K562 (cell line): ENCODE measurements around the gene TBC1D17. TPM values are rescaled to one million over a fixed set of nuclear protein-coding genes. Genes with fewer than 3 reads are reported as not detected.

Experiments
- ATAC-seq: fragments of 200-7000 bp; cut with Tn5 transposase; 3 replicates; pipeline ENCODE4 v1.9.1; 2020; ENCODE audit warnings: moderate library complexity
- BruUV-seq: library from RNA; stranded (reverse); fragments of 400-500 nt; replicated peaks from 2 replicates; lab custom pipeline; 2021; lab: Mats Ljungman, UMichigan
- CTCF ChIA-PET: fragments of 300-600 bp; formaldehyde crosslinking; extraction: SDS; loops from one replicate; lab custom pipeline; 2021; ENCODE audit warnings: low intra/inter-chr PET ratio; lab: Yijun Ruan, JAX
- POLR2A ChIA-PET: fragments of 300-600, 350-650 bp; sonication (Branson Sonifier 250); formaldehyde crosslinking; extraction: SDS; loops from one replicate; lab custom pipeline; 2021; ENCODE audit warnings: antibody characterized with exemption, inconsistent platforms; lab: Yijun Ruan, JAX
- DNase-seq, 4 experiments: peaks; one replicate each; pipeline versions ENCODE4 v3.0.0 to v3.0.0-alpha.2; 2011 to 2018; ENCODE audit warnings: low spot score in 3 of 4, mixed read lengths in 3 of 4; ENCODE audit errors: extremely low read depth in 1 of 4
- FAIRE-seq: peaks from 2 replicates; lab custom pipeline; 2011; peaks lifted over from hg19 to GRCh38; lab: Jason Lieb, UNC
- H2AFZ ChIP-seq: 2 replicates; pipeline ENCODE4 v1.6.0; 2011; ENCODE audit warnings: low read depth, low read length, control low read depth, inconsistent platforms
- H3K27ac ChIP-seq: fragments of 200-600 bp; 3 replicates; pipeline ENCODE4 v1.8.0; 2011; ENCODE audit warnings: low read depth, mild to moderate bottlenecking, control low read depth, inconsistent platforms, low read length, moderate library complexity, mixed read lengths; ENCODE audit errors: extremely low read depth
- H3K27me3 ChIP-seq, 2 experiments: fragments of 300-600 bp in 1 of 2; 2 replicates in 1 of 2; 3 replicates in 1 of 2; pipeline versions ENCODE4 v1.6.0 to v1.8.0; 2011; ENCODE audit warnings: inconsistent platforms in 2 of 2, low read length in 2 of 2, mild to moderate bottlenecking in 1 of 2, mixed read lengths in 1 of 2, moderate library complexity in 1 of 2; ENCODE audit not compliant: control insufficient read depth in 2 of 2, insufficient read depth in 2 of 2
- H3K36me3 ChIP-seq: fragments of 300-600 bp; 3 replicates; pipeline ENCODE4 v1.8.0; 2011; ENCODE audit warnings: mild to moderate bottlenecking, low read length, inconsistent platforms; ENCODE audit not compliant: control insufficient read depth, insufficient read depth
- H3K4me1 ChIP-seq, 2 experiments: fragments of 200-600 bp in 1 of 2; replicated peaks in 1 of 2; 2 replicates in 1 of 2; 3 replicates in 1 of 2; pipeline versions ENCODE4 v1.5.1 to v1.8.0; 2011; ENCODE audit warnings: inconsistent platforms in 2 of 2, low read length in 2 of 2, mild to moderate bottlenecking in 1 of 2, mixed read lengths in 1 of 2, moderate library complexity in 1 of 2; ENCODE audit not compliant: control insufficient read depth in 2 of 2, insufficient read depth in 2 of 2
- H3K4me2 ChIP-seq: 2 replicates; pipeline ENCODE4 v1.6.1; 2011; ENCODE audit warnings: low read length, control low read depth, inconsistent platforms, mixed read lengths; ENCODE audit not compliant: insufficient read depth
- H3K4me3 ChIP-seq: fragments of 200-600 bp; sonication (generic), shearing (Covaris generic); 2 replicates; pipeline ENCODE4 v1.5.1; 2016; ENCODE audit warnings: control low read depth, inconsistent platforms
- H3K79me2 ChIP-seq: fragments of 200-600 bp; 3 replicates; pipeline ENCODE4 v1.8.0; 2011; ENCODE audit warnings: low read length, inconsistent platforms; ENCODE audit not compliant: control insufficient read depth, insufficient read depth
- H3K9ac ChIP-seq, 2 experiments: 2 replicates each; pipeline versions ENCODE4 v1.6.0 to v1.6.1; 2011; ENCODE audit warnings: low read depth in 2 of 2, low read length in 2 of 2, control low read depth in 1 of 2, inconsistent platforms in 1 of 2, mild to moderate bottlenecking in 1 of 2, mixed read lengths in 1 of 2; ENCODE audit not compliant: insufficient read depth in 1 of 2
- H3K9me1 ChIP-seq: one replicate; pipeline ENCODE4 v1.6.0; 2011; ENCODE audit warnings: inconsistent platforms, mild to moderate bottlenecking, low read length, moderate library complexity; ENCODE audit not compliant: control insufficient read depth, insufficient read depth
- H3K9me3 ChIP-seq: replicated peaks from 2 replicates; pipeline ENCODE4 v1.5.1; 2011; ENCODE audit warnings: low read depth, low read length, inconsistent platforms; ENCODE audit not compliant: control insufficient read depth, insufficient read depth
- H4K20me1 ChIP-seq: replicated peaks from 2 replicates; pipeline ENCODE4 v1.6.1; 2011; ENCODE audit warnings: low read length, inconsistent platforms, mixed read lengths; ENCODE audit not compliant: control insufficient read depth, insufficient read depth
- CREM ChIP-seq: IDR thresholded peaks from 2 replicates; pipeline ENCODE4 v1.6.1; 2014; ENCODE audit warnings: antibody characterized with exemption, low read depth
- FOXA3 ChIP-seq, 2 experiments: fragments of 450-650 bp in 1 of 2; sonication (generic) in 1 of 2; formaldehyde crosslinking; IDR thresholded peaks in 1 of 2; conservative IDR thresholded peaks in 1 of 2; 2 replicates each; pipeline versions ENCODE4 v1.4.0 to v1.8.0; 2020 to 2022; ENCODE audit warnings: mild to moderate bottlenecking in 2 of 2, missing genetic modification reagents in 1 of 2
- MED1 ChIP-seq: sonication (generic); formaldehyde crosslinking; IDR thresholded peaks from 2 replicates; pipeline ENCODE4 v1.8.1; 2023; ENCODE audit warnings: missing genetic modification reagents, borderline replicate concordance
- MEF2D ChIP-seq: conservative IDR thresholded peaks from 2 replicates; pipeline ENCODE4 v1.6.1; 2016; ENCODE audit warnings: low read depth, missing genetic modification characterization, missing compliant biosample characterization
- NCOA1 ChIP-seq: fragments of 450-650 bp; IDR thresholded peaks from 2 replicates; pipeline ENCODE4 v1.6.1; 2016; ENCODE audit warnings: low read depth
- NR3C1 ChIP-seq: sonication (generic); formaldehyde crosslinking; IDR thresholded peaks from 2 replicates; pipeline ENCODE4 v1.8.1; 2022; ENCODE audit warnings: missing genetic modification reagents
- POLR2G ChIP-seq: fragments of 200-400 bp; formaldehyde crosslinking; IDR thresholded peaks from 2 replicates; pipeline ENCODE4 v1.6.1; 2017; ENCODE audit warnings: low read depth, mild to moderate bottlenecking, antibody characterized with exemption, low read length, moderate library complexity
- SPI1 ChIP-seq: IDR thresholded peaks from 2 replicates; pipeline ENCODE4 v1.6.1; 2011; ENCODE audit warnings: low read depth, low read length, control low read depth, borderline replicate concordance
- STAT5B ChIP-seq: fragments of 250-450 bp; sonication (Bioruptor Pico); IDR thresholded peaks from 2 replicates; pipeline ENCODE4 v1.8.0; 2021; ENCODE audit warnings: mild to moderate bottlenecking, inconsistent platforms
- ZKSCAN3 ChIP-seq: fragments of 250-450 bp; sonication (Bioruptor Pico); IDR thresholded peaks from 2 replicates; pipeline ENCODE4 v1.4.0; 2020
- ZNF197 ChIP-seq: fragments of 200-800 bp; sonication (Bioruptor generic); IDR thresholded peaks from 2 replicates; pipeline ENCODE4 v1.6.1; 2016; ENCODE audit warnings: low read depth, missing genetic modification characterization, missing compliant biosample characterization
- WGBS: fragments of 100-300 bp; shearing (Covaris generic); methylation state at CpG from one replicate; pipeline ENCODE4 v1.1.6; 2016; ENCODE audit warnings: low coverage, mixed read lengths; ENCODE audit not compliant: insufficient coverage; ENCODE audit errors: missing lambda C conversion rate; 5-methylcytosine and 5-hydroxymethylcytosine counted together
- in situ Hi-C: fragments of 300-500 bp; cut with MboI; formaldehyde crosslinking; loops from 4 replicates; pipeline ENCODE4 v1.15.0; 2018; ENCODE audit warnings: inconsistent platforms, mixed read lengths
- intact Hi-C: fragments of 100-400 bp; cut with micrococcal nuclease; formaldehyde crosslinking; loops from 2 replicates; pipeline ENCODE4 v1.14.2; 2022
- polyA plus RNA-seq, 8 experiments: library from polyadenylated mRNA; depleted of rRNA in 4 of 8; stranded (reverse) in 5 of 8; unstranded in 3 of 8; fragments of >200 nt; fragmentation: Nextera tagmentation in 2 of 8; fragmentation: Illumina TruSeq in 1 of 8; extraction: Ambion mirVana in 2 of 8; extraction: Trizol in 1 of 8; gene quantifications; 2 replicates each; pipeline versions ENCODE4 v1.2.1 to v1.2.3, GENCODE V29; 2011 to 2014; ENCODE audit warnings: inconsistent platforms in 1 of 8, missing spikeins in 1 of 8
- total RNA-seq, 7 experiments: library from RNA; depleted of rRNA in 6 of 7; stranded (reverse); fragments of >200 nt in 6 of 7; fragmentation: Illumina TruSeq in 2 of 7; extraction: Trizol in 2 of 7; gene quantifications; 2 replicates each; pipeline versions ENCODE4 v1.2.1 to v1.2.3, GENCODE V29; 2011 to 2021; ENCODE audit warnings: low replicate concordance in 1 of 7
- TF ChIP-seq, protein P1 (sequence below): fragments of 250-450 bp; sonication (Bioruptor Pico); IDR thresholded peaks from 2 replicates; pipeline ENCODE4 v1.9.0; 2021; ENCODE audit warnings: mild to moderate bottlenecking, inconsistent platforms
- TF ChIP-seq, protein P2 (sequence below): sonication (generic); formaldehyde crosslinking; IDR thresholded peaks from 2 replicates; pipeline ENCODE4 v1.8.1; 2023; ENCODE audit warnings: mild to moderate bottlenecking, missing genetic modification reagents, moderate library complexity
- TF ChIP-seq, protein P3 (sequence below): fragments of 450-650 bp; IDR thresholded peaks from 2 replicates; pipeline ENCODE4 v1.6.1; 2016; ENCODE audit warnings: antibody characterized with exemption

Gene TBC1D17
- total and polyA plus RNA-seq, 9 of the 15 experiments (the other 6 are each of a cell fraction or from before 2014, with no cell fraction given), result 0.42 to 16.0 (median 3.8) TPM

- H2AFZ ChIP-seq, result no peak overlapping the region
- ChIA-PET CTCF (no interaction called here), POLR2A (interaction anchor here (0.6 to 13.2 kb wide), 6 partner anchors 11 to 31 kb away, joined by 3 to 105 read pairs (median 4); partner anchors contain the start of genes ATF5 and NUP62)
- no peaks in the 10 kb centered on the region for H3K9me1 ChIP-seq
- in situ Hi-C loops, result no loop called here
- WGBS, result 67% methylated on average over 21 of the region's 21 CpGs
- peaks cover 94% of the 10 kb centered on the region; the same call in 2 of the 3 replicates for H3K36me3 ChIP-seq
- H3K27me3 ChIP-seq, result no peaks in the 10 kb centered on the region
- no TSS peak for BruUV-seq
- peaks cover 47% of the 10 kb centered on the region for H4K20me1 ChIP-seq
- peak overlapping the region in 1 of 2 experiments; percentile 80; a peak in 2 of 4 replicates for H3K9ac ChIP-seq
- no peak for FAIRE-seq
- H3K4me2 ChIP-seq, result no peak overlapping the region
- peak overlapping the region; percentile 28; the same call in 1 of the 3 replicates for H3K27ac ChIP-seq
- peaks cover 0 to 22% of the 10 kb centered on the region in 2 experiments; a peak in 2 of 5 replicates for H3K4me1 ChIP-seq
- peak; percentile 85 for ATAC-seq
- H3K9me3 ChIP-seq, result no peaks in the 10 kb centered on the region
- intact Hi-C loops, result no loop called here
- H3K4me3 ChIP-seq, result no peak overlapping the region
- H3K79me2 ChIP-seq, result peaks cover 71% of the 10 kb centered on the region
- DNase-seq, result peak in 3 of 4 experiments; percentile 51 to 54 (median 52)
- TF ChIP-seq CREM (no peak), ZKSCAN3 (no peak), SPI1 (no peak), ZNF197 (no peak), FOXA3 (CRISPR knock-in tag; conservative IDR thresholded peaks at IDR 0.05 in 1 of 2, IDR thresholded peaks at IDR 0.05 in 1 of 2) (no peak), NCOA1 (no peak), POLR2G (peak; percentile 39), STAT5B (CRISPR knock-in tag) (no peak), MEF2D (tag) (no peak), MED1 (CRISPR knock-in tag) (no peak), NR3C1 (CRISPR knock-in tag) (no peak)
- TF ChIP-seq, protein P1, sequence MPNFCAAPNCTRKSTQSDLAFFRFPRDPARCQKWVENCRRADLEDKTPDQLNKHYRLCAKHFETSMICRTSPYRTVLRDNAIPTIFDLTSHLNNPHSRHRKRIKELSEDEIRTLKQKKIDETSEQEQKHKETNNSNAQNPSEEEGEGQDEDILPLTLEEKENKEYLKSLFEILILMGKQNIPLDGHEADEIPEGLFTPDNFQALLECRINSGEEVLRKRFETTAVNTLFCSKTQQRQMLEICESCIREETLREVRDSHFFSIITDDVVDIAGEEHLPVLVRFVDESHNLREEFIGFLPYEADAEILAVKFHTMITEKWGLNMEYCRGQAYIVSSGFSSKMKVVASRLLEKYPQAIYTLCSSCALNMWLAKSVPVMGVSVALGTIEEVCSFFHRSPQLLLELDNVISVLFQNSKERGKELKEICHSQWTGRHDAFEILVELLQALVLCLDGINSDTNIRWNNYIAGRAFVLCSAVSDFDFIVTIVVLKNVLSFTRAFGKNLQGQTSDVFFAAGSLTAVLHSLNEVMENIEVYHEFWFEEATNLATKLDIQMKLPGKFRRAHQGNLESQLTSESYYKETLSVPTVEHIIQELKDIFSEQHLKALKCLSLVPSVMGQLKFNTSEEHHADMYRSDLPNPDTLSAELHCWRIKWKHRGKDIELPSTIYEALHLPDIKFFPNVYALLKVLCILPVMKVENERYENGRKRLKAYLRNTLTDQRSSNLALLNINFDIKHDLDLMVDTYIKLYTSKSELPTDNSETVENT (CRISPR knock-in tag), result no peak
- TF ChIP-seq, protein P2, sequence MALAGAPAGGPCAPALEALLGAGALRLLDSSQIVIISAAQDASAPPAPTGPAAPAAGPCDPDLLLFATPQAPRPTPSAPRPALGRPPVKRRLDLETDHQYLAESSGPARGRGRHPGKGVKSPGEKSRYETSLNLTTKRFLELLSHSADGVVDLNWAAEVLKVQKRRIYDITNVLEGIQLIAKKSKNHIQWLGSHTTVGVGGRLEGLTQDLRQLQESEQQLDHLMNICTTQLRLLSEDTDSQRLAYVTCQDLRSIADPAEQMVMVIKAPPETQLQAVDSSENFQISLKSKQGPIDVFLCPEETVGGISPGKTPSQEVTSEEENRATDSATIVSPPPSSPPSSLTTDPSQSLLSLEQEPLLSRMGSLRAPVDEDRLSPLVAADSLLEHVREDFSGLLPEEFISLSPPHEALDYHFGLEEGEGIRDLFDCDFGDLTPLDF (CRISPR knock-in tag), result no peak
- TF ChIP-seq, protein P3, sequence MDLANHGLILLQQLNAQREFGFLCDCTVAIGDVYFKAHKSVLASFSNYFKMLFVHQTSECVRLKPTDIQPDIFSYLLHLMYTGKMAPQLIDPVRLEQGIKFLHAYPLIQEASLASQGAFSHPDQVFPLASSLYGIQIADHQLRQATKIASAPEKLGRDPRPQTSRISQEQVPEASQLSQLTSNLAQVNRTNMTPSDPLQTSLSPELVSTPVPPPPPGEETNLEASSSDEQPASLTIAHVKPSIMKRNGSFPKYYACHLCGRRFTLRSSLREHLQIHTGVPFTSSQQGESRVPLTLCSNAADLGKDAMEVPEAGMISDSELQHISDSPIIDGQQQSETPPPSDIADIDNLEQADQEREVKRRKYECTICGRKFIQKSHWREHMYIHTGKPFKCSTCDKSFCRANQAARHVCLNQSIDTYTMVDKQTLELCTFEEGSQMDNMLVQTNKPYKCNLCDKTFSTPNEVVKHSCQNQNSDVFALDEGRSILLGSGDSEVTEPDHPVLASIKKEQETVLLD, result peak; percentile 20; the same call in 1 of the 2 replicates
These were observed 35.6 kb downstream of the TBC1D17 start for GRCh38 chr19:49912965-49913685.
